Tibial nerve (tissue), 4 donors: ENCODE measurements around the gene DOCK1.

Source experiments
- EP300 ChIP-seq, 2 donors: sonication (generic); formaldehyde crosslinking; IDR thresholded peaks; one replicate each; pipeline ENCODE4 v1.6.1; 2017; ENCODE audit warnings: antibody characterized with exemption in 2 of 2, mild to moderate bottlenecking in 1 of 2
- POLR2A ChIP-seq, 2 donors: fragments of 450-650 bp; IDR thresholded peaks; one replicate each; pipeline ENCODE4 v1.6.1; 2017; ENCODE audit warnings: antibody characterized with exemption in 2 of 2, mild to moderate bottlenecking in 2 of 2, moderate library complexity in 2 of 2
- TF ChIP-seq, protein P1 (sequence below), 5 experiments: fragments of 200-600 bp in 3 of 5; fragments of 450-650 bp in 2 of 5; sonication (generic) in 3 of 5; IDR thresholded peaks; one replicate each; pipeline ENCODE4 v1.5.1; 2016 to 2019; ENCODE audit warnings: antibody characterized with exemption in 5 of 5, mild to moderate bottlenecking in 3 of 5, moderate library complexity in 2 of 5

DNA sequence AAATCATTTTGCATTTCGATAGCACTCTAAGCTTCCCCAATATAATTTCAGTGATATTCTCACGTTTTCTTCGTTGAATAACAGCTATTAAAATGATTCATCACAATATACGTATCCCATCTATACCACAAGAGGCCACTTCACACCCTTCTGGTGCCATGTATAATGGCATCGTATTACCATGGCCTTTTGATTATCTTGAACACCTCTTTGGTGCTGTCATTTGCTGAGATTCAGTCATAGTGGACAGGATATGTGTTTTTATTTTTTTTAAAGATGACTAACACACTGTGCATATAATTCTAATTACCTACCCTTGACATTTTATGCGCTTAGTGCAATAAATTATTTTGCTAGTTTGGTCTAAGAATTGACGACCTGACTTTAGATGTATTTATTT, 297.8 kb downstream of the DOCK1 start:
- TF ChIP-seq, protein P1, sequence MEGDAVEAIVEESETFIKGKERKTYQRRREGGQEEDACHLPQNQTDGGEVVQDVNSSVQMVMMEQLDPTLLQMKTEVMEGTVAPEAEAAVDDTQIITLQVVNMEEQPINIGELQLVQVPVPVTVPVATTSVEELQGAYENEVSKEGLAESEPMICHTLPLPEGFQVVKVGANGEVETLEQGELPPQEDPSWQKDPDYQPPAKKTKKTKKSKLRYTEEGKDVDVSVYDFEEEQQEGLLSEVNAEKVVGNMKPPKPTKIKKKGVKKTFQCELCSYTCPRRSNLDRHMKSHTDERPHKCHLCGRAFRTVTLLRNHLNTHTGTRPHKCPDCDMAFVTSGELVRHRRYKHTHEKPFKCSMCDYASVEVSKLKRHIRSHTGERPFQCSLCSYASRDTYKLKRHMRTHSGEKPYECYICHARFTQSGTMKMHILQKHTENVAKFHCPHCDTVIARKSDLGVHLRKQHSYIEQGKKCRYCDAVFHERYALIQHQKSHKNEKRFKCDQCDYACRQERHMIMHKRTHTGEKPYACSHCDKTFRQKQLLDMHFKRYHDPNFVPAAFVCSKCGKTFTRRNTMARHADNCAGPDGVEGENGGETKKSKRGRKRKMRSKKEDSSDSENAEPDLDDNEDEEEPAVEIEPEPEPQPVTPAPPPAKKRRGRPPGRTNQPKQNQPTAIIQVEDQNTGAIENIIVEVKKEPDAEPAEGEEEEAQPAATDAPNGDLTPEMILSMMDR (IDR thresholded peaks at IDR 0.05) = no peak
- TF ChIP-seq POLR2A (IDR thresholded peaks at IDR 0.05) (no peak), EP300 (IDR thresholded peaks at IDR 0.05) (no peak)
